NCI-H146 (cell line): ENCODE results near the gene FAM78A.
A peak's percentile ranks its signal among the peaks of the same experiment; 100 is the strongest.

Experiments used
- DNase-seq: peaks from one replicate; lab custom pipeline; 2025; lab: John Stamatoyannopoulos, UW

Gene FAM78A

DNA sequence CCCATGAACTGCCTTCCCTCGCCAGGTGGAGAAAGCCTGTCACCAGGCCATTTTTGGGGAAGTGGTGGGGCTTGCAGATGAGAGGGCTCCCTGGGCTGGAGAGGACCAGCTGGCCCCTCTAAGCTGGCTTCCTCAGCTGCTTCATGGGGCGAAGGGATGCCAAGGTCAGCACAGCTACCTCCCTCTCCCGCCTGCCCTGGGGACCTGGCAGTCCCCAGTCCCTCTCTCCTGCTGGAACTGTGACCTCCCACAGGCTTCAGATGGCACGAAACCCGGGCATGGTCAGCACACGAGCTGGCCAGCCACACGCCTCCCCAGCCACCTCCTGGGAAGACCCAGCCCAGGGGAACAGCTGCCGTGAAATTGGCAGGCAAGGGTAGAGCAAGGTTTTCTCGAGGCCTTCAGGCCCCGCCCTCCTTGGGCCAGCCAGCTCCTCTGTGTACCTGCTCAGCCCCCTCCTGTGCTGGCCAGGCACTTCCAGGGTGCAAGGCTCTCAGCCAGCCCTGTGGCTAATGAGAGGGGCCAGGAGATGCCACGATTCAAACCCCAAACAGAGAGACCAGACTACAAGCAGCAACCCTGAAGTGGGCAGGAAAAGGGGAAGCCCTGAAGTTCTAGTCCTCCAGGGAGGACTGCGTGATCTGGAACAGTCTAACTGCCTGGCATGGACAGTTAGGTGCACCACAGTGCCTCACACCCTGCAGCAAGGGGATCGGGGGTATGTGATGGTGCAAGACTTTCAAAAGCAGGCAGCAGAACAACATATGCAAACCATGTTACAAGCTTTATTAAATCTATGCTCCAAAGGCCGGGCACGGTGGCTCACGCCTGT lies 26.1 kb upstream of the FAM78A start:
- peak; percentile 10 for DNase-seq

DNA sequence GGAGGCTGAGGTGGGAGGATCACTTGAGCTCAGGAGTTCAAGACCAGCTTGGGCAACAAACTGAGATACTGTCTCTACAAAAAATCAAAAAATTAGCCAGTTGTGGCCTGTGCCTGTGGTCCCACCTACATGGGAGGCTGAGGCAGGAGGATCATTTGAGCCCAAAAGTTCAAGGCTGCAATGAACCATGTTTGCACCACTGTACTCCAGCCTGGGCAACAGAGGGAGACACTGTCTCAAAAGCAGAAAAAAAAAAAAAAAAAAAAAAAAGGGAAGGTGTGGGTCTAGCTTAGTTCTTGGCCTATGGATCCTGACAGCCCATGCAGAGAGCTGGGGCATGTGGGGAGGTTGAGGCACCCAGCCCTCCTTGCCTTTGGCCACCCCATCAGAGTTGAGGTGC lies 24.1 kb upstream of the FAM78A start:
- no peak for DNase-seq

DNA sequence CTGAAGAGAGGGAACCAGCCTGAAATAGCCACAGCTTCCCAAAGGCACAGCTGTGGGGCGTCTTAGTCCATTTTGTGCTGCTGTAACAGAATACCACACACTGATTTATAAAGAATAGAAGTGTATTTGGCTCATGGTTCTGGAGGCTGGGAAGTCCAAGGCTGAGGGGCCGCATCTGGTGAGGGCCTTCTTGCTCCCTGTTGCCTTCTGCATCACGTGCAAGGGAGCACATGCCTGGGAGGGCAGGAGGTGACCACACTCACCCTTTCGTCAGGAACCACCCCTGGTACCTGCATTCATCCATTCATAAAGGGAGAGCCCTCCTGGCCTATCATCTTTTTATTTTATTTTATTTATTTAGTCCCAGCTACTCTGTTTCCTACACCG lies 23.6 kb upstream of the FAM78A start:
- no peak for DNase-seq

DNA sequence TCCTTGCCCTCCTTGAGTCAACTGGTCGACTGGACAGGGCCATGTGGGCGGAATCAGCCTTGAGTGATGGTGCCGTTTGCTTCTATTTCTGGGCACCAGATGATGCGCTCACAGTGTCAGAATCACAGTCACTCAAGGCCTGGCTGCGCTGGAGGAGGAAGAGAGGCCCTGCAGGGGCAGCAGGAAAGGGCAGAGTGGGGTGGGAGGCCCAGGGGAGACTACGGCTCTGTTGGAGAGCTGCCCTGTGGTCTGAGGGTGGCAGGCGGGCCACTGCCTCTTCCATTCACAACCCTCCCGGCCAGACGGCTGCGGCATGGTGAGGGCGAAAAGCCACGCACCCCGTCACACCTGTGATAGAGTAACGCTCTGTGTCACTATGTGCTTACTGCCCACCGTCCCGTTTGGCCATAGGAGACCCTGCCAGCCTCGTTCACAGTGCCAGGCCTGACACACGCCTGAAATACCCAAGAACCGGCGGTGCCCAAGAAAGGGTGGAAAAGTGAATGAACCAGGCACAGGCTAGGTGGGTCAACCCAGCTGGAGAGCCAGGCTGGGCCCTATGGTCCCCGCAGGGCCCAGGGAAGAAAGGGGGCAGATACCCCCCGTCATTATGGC lies 23.1 kb upstream of the FAM78A start:
- DNase-seq: no peak

DNA sequence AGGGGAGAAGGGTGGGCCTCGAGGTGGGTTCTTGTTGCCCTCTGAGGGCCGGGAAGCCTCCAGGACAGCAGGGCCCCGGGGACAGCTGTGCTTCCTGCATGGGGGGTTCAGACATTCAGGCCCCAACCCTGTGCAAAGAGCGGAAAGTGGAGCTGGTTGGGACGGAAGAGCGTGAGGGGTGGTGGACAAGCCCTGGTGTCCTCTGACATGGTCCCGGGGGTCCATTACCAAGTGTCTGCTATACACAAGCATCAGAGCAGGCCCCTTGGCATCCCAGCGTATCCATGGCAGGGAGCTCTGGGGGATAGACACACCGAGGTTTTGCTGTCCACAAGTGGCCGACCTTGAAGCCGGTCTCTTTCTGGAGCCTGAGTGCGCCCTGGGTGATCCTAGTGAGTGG lies 22.5 kb upstream of the FAM78A start:
- DNase-seq: no peak

DNA sequence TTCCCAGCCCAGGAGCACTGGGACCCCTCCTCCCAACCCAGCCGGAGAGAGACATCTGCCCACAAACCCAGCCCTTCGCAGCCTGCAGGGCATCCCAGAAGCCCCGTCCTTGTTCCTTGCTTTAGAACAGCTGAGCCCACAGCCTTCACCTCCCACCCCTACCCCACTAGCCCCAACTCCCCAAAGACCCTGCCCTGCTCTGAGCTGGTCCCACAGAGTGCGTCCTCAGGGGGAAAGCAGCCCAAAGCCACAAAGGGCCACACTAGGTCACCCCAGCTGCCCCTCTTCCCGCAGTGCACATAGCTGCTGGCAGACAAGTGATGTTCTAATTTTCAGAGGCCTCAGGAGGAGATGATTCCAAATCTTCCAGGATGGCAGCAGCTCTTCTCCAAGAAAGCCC lies 22.0 kb upstream of the FAM78A start:
- DNase-seq: no peak

DNA sequence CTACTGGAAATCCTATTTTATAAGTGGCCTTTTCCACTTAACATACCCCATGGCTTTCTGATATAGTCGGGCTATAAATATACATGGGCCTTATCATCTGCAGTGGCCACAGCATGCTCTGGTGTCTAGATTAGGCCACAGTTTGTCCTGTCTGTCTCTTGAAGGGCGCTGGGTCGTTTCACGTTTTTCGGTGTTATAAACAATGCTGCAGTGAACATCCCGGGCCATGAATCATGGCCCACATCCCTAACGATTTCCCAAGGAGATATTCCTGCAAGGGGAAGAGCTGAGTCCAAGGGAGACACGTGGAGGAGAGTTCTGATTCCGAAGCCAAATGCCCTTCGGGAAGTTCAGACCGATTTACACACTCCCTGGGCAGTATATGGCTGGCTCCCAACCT lies 21.6 kb upstream of the FAM78A start:
- no peak for DNase-seq

DNA sequence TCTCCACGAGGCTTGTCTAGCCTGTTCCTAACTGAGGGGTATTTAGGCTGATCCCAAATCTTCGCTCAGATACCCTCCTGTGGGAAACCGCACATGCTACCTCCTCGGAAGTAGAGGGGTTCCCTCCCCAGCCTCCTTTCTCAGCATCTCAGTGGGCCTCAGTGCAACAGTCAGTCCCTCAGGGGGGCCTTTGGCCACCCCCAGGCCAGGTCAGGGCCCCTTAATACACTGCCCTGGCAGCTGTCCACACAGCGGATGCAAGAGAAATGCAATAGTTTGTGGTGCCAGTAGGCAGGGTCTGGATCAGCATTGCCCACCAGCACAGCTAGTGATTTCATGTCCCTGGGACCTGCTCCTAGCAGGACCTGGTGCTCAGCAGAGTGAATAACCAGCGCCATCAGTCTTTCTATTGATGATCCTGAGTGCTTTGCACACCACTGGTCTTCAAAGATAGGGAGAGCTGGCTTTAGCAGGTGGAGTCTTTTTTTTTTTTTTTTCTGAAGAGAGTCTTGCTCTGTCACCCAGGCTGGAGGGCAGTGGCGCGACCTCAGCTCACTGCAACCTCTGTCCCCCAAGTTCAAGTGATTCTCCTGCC lies 20.7 kb upstream of the FAM78A start:
- DNase-seq: no peak

DNA sequence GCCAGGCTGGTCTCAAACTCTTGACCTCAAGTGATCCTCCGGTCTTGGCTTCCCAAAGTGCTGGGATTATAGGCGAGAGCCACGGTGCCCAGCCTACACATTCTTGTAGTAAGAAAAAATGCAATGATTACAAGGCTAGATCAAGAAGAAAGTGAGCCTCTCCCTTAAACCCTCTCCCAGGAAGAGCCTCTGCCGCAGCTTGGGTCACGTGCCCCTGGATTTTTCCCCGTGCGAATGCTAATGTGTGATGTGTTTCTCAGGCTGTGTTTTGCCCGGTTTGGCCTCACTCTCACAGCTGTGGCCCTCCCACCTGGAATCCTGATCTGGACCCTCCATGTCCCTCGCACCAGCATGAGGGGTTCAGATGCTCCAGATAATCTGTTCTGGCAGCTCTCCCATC lies 20.1 kb upstream of the FAM78A start:
- no peak for DNase-seq

DNA sequence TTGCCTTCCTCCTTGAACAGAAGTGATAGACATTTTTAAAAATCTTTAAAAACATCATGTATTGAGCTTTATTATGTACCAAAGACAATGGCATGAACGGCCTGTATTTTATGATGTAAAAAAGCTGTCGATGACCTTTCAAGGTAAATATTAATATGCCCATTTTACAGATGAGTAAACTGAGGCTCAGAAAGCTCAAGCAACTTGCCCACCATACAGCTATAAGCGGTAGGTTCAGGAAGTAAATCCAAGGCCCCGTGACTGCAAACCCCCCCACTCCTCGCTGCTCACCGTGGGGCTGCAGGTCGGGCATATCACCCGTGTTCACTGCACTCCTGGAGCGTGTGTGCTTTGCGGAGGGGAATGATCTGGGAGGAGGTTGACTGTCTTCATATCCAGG lies 16.6 kb upstream of the FAM78A start:
- DNase-seq: no peak

DNA sequence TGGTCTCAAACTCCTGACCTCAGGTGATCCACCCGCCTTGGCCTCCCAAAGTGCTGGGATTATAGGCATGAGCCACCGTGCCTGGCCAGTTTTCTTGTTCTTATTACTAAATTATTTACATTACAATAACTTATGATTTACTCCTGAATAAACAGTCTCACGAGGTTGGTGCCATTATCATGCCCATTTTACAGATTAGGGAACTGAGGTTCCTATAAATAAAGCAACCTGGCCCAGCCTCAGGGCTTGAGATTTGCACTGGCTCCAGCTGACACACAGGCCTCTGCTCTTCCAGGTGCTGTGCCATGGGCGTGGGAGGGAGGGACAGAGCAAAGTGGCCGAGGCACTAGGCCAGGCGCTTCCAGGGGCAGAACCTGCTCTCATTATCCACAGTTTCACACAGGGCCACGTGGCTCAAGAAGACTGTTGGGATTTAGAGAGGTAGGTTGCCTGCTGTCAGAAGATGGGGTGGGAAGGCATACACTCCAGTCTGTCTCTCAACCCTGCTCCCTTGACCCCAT lies 15.5 kb upstream of the FAM78A start:
- no peak for DNase-seq

DNA sequence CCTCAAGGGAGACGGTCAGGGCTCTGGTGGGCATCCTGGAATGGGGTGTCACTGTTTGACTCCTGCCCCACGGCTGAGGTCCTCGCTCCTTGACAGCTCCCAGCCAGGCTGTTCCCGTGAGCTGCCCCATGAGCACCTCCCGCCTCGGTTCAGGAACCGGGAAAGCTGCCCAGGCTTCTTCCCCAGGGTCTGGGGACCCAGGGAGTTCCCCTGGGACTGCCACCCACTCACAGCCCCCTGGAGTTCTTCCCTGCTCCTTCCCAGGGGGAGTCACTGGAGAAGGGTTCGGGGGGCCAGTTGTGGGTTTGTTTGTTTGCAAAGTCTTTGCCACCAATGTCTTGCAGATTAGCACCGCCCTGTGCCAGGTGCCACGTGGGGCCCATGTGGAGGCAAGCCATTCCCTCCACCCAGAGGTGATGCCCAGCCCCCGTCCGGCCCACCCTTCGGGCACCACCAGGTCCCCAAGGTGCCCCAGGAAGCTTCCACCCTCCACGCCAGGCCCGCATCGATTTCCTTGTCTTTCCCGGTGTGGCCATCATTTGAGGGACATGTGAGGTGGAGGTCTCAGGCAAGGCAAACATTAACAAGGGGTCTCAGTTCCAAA lies 14.6 kb upstream of the FAM78A start:
- no peak for DNase-seq

DNA sequence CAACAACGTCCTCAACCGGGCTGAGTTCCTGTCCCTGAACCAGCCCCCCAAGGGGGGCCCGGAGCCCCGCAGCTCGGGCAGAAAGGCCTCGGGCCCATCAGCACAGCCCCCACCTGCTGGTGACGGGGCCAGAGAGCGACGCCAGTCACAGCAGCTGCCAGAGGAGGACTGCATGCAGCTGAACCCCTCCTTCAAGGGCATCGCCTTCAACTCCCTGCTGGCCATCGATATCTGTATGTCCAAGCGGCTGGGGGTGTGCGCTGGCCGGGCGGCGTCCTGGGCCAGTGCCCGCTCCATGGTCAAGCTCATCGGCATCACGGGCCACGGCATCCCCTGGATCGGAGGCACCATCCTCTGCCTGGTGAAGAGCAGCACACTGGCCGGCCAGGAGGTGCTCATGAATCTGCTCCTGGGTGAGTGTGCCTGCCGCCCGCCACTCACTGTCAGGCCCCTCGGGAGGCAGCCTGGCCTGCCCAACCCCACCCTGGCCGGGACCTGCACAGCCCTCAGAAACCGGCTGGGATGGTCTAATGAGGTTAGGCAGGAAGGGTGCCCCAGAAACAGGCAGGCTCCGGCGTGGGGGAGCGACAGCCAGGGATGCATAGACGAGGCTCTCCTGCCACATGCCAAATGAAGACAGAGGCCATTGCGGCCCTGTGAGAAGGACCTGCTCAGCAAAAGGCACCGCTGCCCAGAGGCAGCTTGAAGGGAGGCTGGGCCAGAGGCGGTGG lies 13.9 kb upstream of the FAM78A start:
- no peak for DNase-seq

DNA sequence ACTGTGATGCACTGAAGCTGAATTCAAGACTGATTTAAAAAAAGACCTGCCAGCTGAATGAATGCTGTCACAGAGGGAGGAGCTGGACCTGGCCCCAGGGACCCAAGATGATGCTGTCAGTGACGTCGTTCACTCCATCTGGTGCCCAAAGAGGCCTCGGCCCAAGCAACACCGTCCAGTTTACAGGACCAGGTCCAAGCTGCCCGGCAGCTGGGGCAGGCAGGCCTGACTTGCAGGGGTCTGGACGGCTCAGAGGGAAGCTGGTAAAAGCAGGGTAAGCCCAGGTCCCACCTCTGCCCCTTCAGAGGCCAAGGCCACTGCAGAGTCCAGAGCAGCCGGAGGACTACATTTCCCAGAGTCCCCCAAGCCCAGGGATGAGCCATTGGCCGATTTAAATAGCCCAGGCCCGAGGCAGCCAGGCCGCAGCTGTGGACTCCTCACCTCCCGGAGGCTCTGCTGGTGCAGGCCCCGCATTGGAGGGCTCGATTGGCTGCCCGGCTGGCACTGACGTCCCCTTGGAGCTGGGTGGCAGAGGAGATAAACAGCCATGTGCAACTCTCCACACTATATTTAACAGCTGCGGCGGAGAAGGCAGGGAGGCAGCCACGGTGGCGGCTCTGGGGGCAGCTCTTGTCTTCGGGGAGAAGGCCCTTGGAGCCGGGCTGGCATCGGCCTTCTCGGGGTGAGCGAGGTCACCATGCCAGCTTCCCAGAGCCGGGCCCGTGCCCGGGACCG lies 13.2 kb upstream of the FAM78A start, which contains the start of gene PLPP7:
Gene PLPP7, plus strand, starts transcription at position 423 of the 735 bp plus-strand sequence. Its CDS starts 275 bp downstream, at position 698.
- DNase-seq: peak; percentile 34

DNA sequence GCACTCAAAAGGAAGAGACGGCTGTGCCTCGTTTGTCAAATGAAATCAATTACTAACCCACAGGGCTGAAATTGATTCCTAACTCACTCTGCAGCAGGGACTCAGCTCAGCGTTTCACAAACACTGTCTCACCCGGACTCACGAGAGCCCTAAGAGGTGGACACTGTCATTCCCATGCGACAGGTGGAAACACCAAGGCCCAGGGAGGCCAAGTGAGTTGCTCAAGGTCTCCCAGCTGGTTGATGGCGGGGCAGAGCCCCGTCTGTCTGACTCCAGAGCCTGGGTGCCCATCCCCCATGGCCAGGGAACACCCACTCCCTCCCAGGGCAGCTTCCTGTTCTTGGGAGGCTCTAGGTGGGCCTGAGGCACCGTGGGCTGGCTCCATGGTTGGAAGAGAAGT lies 11.9 kb upstream of the FAM78A start:
- no peak for DNase-seq

DNA sequence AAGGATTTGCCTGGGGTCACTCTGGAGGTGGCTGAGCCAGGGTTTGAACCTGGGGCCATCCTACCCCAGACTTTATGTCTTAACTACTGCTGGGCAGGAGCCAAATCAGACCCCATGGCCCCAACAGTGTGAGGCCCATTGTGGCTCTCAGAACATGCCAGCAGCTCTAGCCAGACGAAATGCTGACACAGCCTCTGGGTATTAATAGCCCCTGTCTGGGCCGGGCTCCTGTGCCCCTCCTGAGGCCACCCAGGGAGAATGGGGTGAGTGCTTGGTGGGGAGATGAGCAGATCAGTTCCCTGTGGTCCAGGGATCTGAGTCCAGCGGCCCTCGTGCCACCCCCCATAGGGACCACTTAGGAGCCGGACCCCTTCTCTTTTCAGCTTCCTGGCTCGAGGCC lies 11.0 kb upstream of the FAM78A start:
- no peak for DNase-seq

DNA sequence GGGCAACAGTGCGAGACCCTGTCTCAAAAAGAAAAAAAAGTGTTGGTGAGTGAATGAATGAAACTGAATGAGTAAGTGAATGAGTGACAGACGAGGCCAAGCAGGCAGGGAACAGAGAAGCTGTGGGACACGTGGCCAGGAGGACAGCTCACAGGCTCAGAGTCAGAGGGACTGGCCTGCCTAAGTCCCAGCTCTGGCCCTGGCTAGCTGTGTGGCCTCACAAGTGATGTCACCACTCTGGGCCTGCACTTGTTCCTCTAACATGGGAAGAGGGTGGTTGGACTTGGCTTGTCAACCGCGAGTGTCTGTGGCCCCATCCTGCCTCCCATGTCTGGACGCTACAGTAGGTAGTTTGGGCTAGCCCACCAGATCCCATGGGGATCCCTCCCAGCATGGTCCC lies 8.5 kb upstream of the FAM78A start:
- no peak for DNase-seq

DNA sequence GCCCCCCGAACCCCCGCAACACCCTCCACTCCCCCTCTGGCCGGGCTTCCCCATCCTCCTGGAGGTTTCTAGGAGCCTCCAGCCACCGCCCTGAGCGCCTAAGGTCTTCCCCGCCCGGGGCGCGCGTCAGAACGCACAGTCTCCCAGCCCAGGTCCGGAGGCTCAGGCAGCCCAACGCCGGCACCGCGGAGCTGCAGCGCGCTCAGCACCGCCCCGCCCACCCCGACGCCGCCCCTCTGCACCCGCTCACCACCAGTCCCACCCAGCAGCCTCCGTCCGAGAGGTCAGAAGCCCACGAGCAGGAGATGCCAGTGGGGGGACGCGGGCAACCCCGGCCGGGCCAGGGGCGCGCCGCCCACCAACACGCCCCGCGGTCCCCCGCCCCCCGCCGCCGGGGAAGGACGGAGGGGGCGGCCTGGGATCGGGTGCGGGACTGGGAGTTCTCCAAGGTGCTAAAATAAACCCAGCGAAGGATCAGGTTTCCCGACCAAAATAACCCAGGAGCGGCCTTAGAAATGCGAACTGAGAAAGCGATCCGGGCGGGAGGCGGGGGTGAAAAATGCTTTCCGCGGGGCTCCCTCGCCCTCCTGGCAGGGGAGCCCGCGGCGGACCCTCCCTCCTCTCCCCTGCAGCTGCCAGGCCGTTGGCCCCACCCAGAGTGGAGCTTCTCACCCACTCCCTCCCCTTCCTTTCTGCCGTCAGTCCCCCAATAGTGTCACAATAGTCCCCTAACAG lies 6.5 kb upstream of the FAM78A start:
- DNase-seq: peak; percentile 31

DNA sequence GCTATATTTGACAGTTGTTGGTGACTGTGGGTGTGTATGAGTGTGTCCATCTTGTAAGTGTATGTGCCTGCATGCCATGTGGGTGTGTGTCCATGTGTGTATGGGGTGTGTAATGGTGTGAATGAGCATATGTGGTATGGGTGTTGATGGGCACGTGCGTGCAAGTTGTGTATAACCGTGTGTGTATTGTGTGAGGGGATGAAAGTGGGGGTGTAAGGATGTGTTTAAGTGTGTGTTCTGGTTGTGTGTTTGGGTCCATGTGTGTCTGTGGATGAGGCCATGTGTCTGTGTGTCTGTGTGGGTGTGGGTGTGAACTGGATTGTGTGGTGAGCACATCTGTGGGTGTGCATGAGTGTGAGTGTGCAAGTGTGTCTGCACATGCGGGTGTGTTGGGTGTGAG lies 5.9 kb upstream of the FAM78A start:
- no peak for DNase-seq

DNA sequence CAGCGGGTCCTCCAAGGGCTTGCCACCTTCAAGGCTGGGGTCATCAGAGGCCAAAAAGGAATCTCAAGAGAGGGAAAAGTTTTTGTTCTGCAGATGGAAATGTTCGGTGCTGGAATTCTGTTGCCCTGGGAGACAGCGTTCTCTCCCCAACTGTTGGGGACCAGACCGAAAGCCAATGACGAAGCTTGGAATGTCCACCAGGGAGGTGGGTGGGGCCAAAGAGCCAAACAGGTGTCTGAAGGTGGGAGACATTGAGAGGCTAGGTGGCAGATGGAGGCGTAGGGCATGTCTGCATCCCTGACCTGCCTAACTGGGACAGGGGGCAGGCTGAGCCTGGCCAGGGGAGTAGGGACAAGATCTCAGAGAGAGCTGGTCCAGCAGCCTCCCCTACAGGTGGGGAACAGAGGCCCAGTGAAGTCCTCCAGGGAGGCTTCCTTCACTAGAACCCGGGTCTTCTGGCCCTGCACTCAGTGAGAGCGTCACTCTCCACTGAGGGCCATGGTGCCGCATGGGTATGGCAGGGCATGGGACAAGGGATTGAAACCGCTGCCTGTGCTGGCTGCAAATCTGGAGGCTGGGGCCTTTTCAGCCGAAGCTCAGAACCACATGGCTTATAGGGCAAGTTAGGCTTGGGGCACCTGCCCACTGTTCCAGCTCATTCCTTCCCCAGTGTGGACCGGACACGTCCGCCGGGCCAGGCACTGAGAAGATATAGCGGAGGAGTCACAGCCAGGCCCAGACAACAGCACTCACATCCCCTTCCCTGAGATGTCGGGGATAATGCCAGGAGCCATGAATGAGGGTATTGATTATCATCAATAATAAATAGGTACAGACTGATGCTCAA lies 5.0 kb upstream of the FAM78A start:
- no peak for DNase-seq
